K562 treated with DMSO at 1 percent for 4 hours (cell line): ENCODE data around the gene RAP1B. TPM values are rescaled to one million over a fixed set of nuclear protein-coding genes. Genes with fewer than 3 reads are reported as not detected.

Experiments used
- total RNA-seq: library from RNA; unstranded; fragments of 300-600 nt; gene quantifications from 2 replicates; pipeline ENCODE4 v1.2.3, GENCODE V29; 2022; ENCODE audit not compliant: insufficient read depth

The RAP1B gene
- total RNA-seq = 125 and 148 TPM in 2 replicates

DNA sequence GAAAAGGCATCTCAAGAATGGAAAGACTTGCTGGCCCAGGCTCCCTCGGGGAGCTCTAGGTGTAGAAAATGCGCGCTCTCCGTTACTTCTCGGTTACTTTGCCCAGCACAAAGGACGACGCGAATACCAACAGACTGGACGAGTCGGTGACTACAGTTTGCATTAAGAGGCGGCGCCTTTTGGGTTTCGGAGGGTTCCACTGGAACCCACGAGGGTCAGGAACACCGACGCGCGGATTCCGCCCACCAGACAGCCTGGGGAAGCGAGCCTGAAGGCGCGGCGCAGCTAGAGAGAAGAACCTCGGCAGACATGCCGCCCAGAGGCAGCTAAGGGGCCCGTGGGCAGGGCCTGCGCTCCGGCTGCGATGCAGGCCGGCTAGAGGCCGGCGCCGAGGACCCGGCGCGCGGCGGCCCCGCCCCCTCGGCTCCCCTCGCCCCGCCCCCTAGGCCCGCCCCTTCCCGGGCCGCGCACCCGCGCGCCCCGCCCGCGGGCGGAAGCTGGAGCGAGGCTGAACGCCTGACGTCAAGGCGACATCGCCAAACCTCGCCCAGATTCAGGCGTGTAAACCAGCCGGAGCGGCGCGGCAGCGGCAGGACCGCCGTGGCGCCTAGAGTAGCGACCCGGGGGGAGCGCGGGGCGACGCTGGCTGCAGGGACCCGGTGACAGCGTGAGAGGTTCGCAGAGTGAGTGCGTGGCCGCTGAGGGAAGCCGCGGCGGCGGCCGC, at the start of gene RAP1B:
TSS of gene RAP1B (plus strand) at position 530 of the 724 bp plus-strand sequence. CDS start 37,826 bp downstream, outside the sequence.

GRCh38 chr12:68686595-68687521, 76.2 kb downstream of the RAP1B start, which contains the start of gene NUP107:
Gene NUP107, plus strand, starts transcription at chr12:68686978. Its CDS starts 88 bp downstream, at chr12:68687066.

Other genes starting within 250 kb of the RAP1B start
- gene NUP107, start 76.1 kb downstream of the RAP1B start, total RNA-seq = 49.8 and 67.1 TPM in 2 replicates
- 1.3 and 5.4 TPM in 2 replicates for gene SLC35E3, start 135.3 kb downstream of the RAP1B start, total RNA-seq
- gene MDM2, start 197.3 kb downstream of the RAP1B start, total RNA-seq = 17.6 and 23.7 TPM in 2 replicates